ENCODE measurements around the gene SELPLG.

Gene SELPLG

GRCh38 chr12:108615918-108616317 lies 17.8 kb downstream of the SELPLG start:
- no peak for TF ChIP-seq POLR2AphosphoS5 (IDR thresholded peaks at IDR 0.05; ENCODE audit: borderline replicate concordance, low read depth, low read length)
- TF ChIP-seq FOXP2 (optimal IDR thresholded peaks at IDR 0.05; ENCODE audit: control extremely low read depth, extremely low read length, insufficient read depth), result no peak
- no peak for TF ChIP-seq EZH2 (IDR thresholded peaks at IDR 0.05)
- Histone ChIP-seq H3K9me3 (ENCODE audit: low read depth, low read length) (no peaks in the 10 kb centered on the region), H3K4me3 (no peak overlapping the region), H3K27ac (no peak overlapping the region), H3K36me3 (ENCODE audit: insufficient read depth, low read length) (no peaks in the 10 kb centered on the region), H3K9ac (ENCODE audit: insufficient read length) (no peak overlapping the region)
- DNase-seq (ENCODE audit: low read depth, low spot score), result no peak

- Histone ChIP-seq H3K4me3 (no peak overlapping the region), H3K27ac (no peak overlapping the region), H3K9me3 (ENCODE audit: low read depth, low read length) (no peaks in the 10 kb centered on the region), H3K9ac (ENCODE audit: insufficient read length) (no peak overlapping the region), H3K36me3 (ENCODE audit: insufficient read depth, low read length) (no peaks in the 10 kb centered on the region)
- no peak for DNase-seq (ENCODE audit: low read depth, low spot score)
- TF ChIP-seq FOXP2 (optimal IDR thresholded peaks at IDR 0.05; ENCODE audit: control extremely low read depth, extremely low read length, insufficient read depth) (no peak), EZH2 (IDR thresholded peaks at IDR 0.05) (no peak), POLR2AphosphoS5 (IDR thresholded peaks at IDR 0.05; ENCODE audit: borderline replicate concordance, low read depth, low read length) (no peak)
Observed at GRCh38 chr12:108614639-108615038, 19.1 kb downstream of the SELPLG start.

- no peak for TF ChIP-seq EZH2 (IDR thresholded peaks at IDR 0.05)
- TF ChIP-seq FOXP2 (optimal IDR thresholded peaks at IDR 0.05; ENCODE audit: control extremely low read depth, extremely low read length, insufficient read depth), result no peak
- TF ChIP-seq POLR2AphosphoS5 (IDR thresholded peaks at IDR 0.05; ENCODE audit: borderline replicate concordance, low read depth, low read length), result no peak
- no peak for DNase-seq (ENCODE audit: low read depth, low spot score)
- H3K27ac ChIP-seq, result no peak overlapping the region
- H3K4me3 ChIP-seq, result no peak overlapping the region
- no peak overlapping the region for H3K9ac ChIP-seq (ENCODE audit: insufficient read length)
- H3K9me3 ChIP-seq (ENCODE audit: low read depth, low read length), result no peaks in the 10 kb centered on the region
- H3K36me3 ChIP-seq (ENCODE audit: insufficient read depth, low read length), result no peaks in the 10 kb centered on the region
Observed at GRCh38 chr12:108614041-108614440, 19.7 kb downstream of the SELPLG start.

- Histone ChIP-seq H3K27ac (no peak overlapping the region), H3K9me3 (ENCODE audit: low read depth, low read length) (no peaks in the 10 kb centered on the region), H3K36me3 (ENCODE audit: insufficient read depth, low read length) (no peaks in the 10 kb centered on the region), H3K4me3 (no peak overlapping the region), H3K9ac (ENCODE audit: insufficient read length) (no peak overlapping the region)
- no peak for TF ChIP-seq POLR2AphosphoS5 (IDR thresholded peaks at IDR 0.05; ENCODE audit: borderline replicate concordance, low read depth, low read length)
- TF ChIP-seq EZH2 (IDR thresholded peaks at IDR 0.05), result no peak
- no peak for TF ChIP-seq FOXP2 (optimal IDR thresholded peaks at IDR 0.05; ENCODE audit: control extremely low read depth, extremely low read length, insufficient read depth)
- no peak for DNase-seq (ENCODE audit: low read depth, low spot score)
Observed at GRCh38 chr12:108613548-108613947, 20.1 kb downstream of the SELPLG start.

GRCh38 chr12:108612788-108613282 lies 20.9 kb downstream of the SELPLG start:
- no peaks in the 10 kb centered on the region for H3K36me3 ChIP-seq (ENCODE audit: insufficient read depth, low read length)

GRCh38 chr12:108611884-108612415 lies 21.7 kb downstream of the SELPLG start:
- H3K9me3 ChIP-seq (ENCODE audit: low read depth, low read length), result no peaks in the 10 kb centered on the region
- no peak overlapping the region for H3K4me3 ChIP-seq
- H3K36me3 ChIP-seq (ENCODE audit: insufficient read depth, low read length), result no peaks in the 10 kb centered on the region
- no peak overlapping the region for H3K27ac ChIP-seq
- no peak for DNase-seq (ENCODE audit: low read depth, low spot score)
- TF ChIP-seq EZH2 (IDR thresholded peaks at IDR 0.05) (no peak), POLR2AphosphoS5 (IDR thresholded peaks at IDR 0.05; ENCODE audit: borderline replicate concordance, low read depth, low read length) (no peak), FOXP2 (optimal IDR thresholded peaks at IDR 0.05; ENCODE audit: control extremely low read depth, extremely low read length, insufficient read depth) (no peak)
- H3K9ac ChIP-seq (ENCODE audit: insufficient read length), result no peak overlapping the region

More at GRCh38 chr12:108612788-108613282, 20.9 kb downstream of the SELPLG start:
- no peak overlapping the region for H3K9ac ChIP-seq (ENCODE audit: insufficient read length)
- DNase-seq (ENCODE audit: low read depth, low spot score), result no peak
- no peak overlapping the region for H3K4me3 ChIP-seq
- H3K27ac ChIP-seq, result no peak overlapping the region
- H3K9me3 ChIP-seq (ENCODE audit: low read depth, low read length), result no peaks in the 10 kb centered on the region
- TF ChIP-seq FOXP2 (optimal IDR thresholded peaks at IDR 0.05; ENCODE audit: control extremely low read depth, extremely low read length, insufficient read depth) (no peak), EZH2 (IDR thresholded peaks at IDR 0.05) (no peak), POLR2AphosphoS5 (IDR thresholded peaks at IDR 0.05; ENCODE audit: borderline replicate concordance, low read depth, low read length) (no peak)

GRCh38 chr12:108610856-108611605 lies 22.7 kb downstream of the SELPLG start:
- TF ChIP-seq FOXP2 (optimal IDR thresholded peaks at IDR 0.05; ENCODE audit: control extremely low read depth, extremely low read length, insufficient read depth) (no peak), POLR2AphosphoS5 (IDR thresholded peaks at IDR 0.05; ENCODE audit: borderline replicate concordance, low read depth, low read length) (no peak), EZH2 (IDR thresholded peaks at IDR 0.05) (no peak)
- H3K27ac ChIP-seq, result no peak overlapping the region

GRCh38 chr12:108610336-108610815 lies 23.3 kb downstream of the SELPLG start:
- Histone ChIP-seq H3K36me3 (ENCODE audit: insufficient read depth, low read length) (no peaks in the 10 kb centered on the region), H3K9me3 (ENCODE audit: low read depth, low read length) (no peaks in the 10 kb centered on the region), H3K9ac (ENCODE audit: insufficient read length) (no peak overlapping the region), H3K27ac (no peak overlapping the region), H3K4me3 (no peak overlapping the region)
- DNase-seq (ENCODE audit: low read depth, low spot score), result no peak
- TF ChIP-seq POLR2AphosphoS5 (IDR thresholded peaks at IDR 0.05; ENCODE audit: borderline replicate concordance, low read depth, low read length) (no peak), EZH2 (IDR thresholded peaks at IDR 0.05) (no peak), FOXP2 (optimal IDR thresholded peaks at IDR 0.05; ENCODE audit: control extremely low read depth, extremely low read length, insufficient read depth) (no peak)

More at GRCh38 chr12:108610856-108611605, 22.7 kb downstream of the SELPLG start:
- no peak overlapping the region for H3K9ac ChIP-seq (ENCODE audit: insufficient read length)
- DNase-seq (ENCODE audit: low read depth, low spot score), result no peak
- H3K9me3 ChIP-seq (ENCODE audit: low read depth, low read length), result no peaks in the 10 kb centered on the region
- H3K4me3 ChIP-seq, result no peak overlapping the region
- no peaks in the 10 kb centered on the region for H3K36me3 ChIP-seq (ENCODE audit: insufficient read depth, low read length)

Data from SK-N-MC (cell line).